K562 (cell line): ENCODE results near the gene YJEFN3. TPM values are rescaled to one million over a fixed set of nuclear protein-coding genes. Genes with fewer than 3 reads are reported as not detected.

Experiments used
- BRD4 ChIP-seq: fragments of 200-600 bp; sonication (generic); IDR thresholded peaks from 2 replicates; pipeline ENCODE4 v1.6.1; 2017; ENCODE audit warnings: inconsistent platforms
- FOSL1 ChIP-seq: fragments of 200-800 bp; sonication (Bioruptor generic); conservative IDR thresholded peaks from 2 replicates; pipeline ENCODE4 v1.6.1; 2016; ENCODE audit warnings: missing genetic modification characterization, missing compliant biosample characterization
- HDAC2 ChIP-seq: fragments of 450-650 bp; IDR thresholded peaks from 2 replicates; pipeline ENCODE4 v1.6.1; 2016; ENCODE audit warnings: mild to moderate bottlenecking
- IFI16 ChIP-seq: fragments of 250-450 bp; sonication (Bioruptor Pico); IDR thresholded peaks from 2 replicates; pipeline ENCODE4 v2.1.2; 2022; ENCODE audit warnings: mild to moderate bottlenecking, inconsistent platforms
- IRF2 ChIP-seq: sonication (generic); formaldehyde crosslinking; IDR thresholded peaks from 2 replicates; pipeline ENCODE4 v1.8.1; 2022; ENCODE audit warnings: mild to moderate bottlenecking, missing genetic modification reagents
- NR2C2 ChIP-seq, 2 experiments: fragments of 200-800 bp in 1 of 2; sonication (Bioruptor generic) in 1 of 2; sonication (generic) in 1 of 2; formaldehyde crosslinking in 1 of 2; IDR thresholded peaks; 2 replicates each; pipeline versions ENCODE4 v1.6.1 to v1.8.0; 2016 to 2022; ENCODE audit warnings: mild to moderate bottlenecking in 1 of 2, missing compliant biosample characterization in 1 of 2, missing genetic modification characterization in 1 of 2, missing genetic modification reagents in 1 of 2
- NR2F6 ChIP-seq: fragments of 450-650 bp; formaldehyde crosslinking; IDR thresholded peaks from 2 replicates; pipeline ENCODE4 v1.4.0; 2020; ENCODE audit warnings: mild to moderate bottlenecking
- ZNF134 ChIP-seq: fragments of 250-450 bp; sonication (Bioruptor Pico); conservative IDR thresholded peaks from 2 replicates; pipeline ENCODE4 v1.4.0; 2020
- ZNF197 ChIP-seq: fragments of 200-800 bp; sonication (Bioruptor generic); IDR thresholded peaks from 2 replicates; pipeline ENCODE4 v1.6.1; 2016; ENCODE audit warnings: low read depth, missing genetic modification characterization, missing compliant biosample characterization
- ZNF282 ChIP-seq: sonication (generic); formaldehyde crosslinking; IDR thresholded peaks from 2 replicates; pipeline ENCODE4 v1.8.1; 2023; ENCODE audit warnings: missing genetic modification reagents
- ZNF699 ChIP-seq: fragments of 250-450 bp; sonication (Bioruptor Pico); IDR thresholded peaks from 2 replicates; pipeline ENCODE4 v1.8.0; 2021; ENCODE audit warnings: mild to moderate bottlenecking, moderate library complexity; ENCODE audit not compliant: insufficient replicate concordance
- polyA plus RNA-seq, 8 experiments: library from polyadenylated mRNA; depleted of rRNA in 4 of 8; stranded (reverse) in 5 of 8; unstranded in 3 of 8; fragments of >200 nt; fragmentation: Nextera tagmentation in 2 of 8; fragmentation: Illumina TruSeq in 1 of 8; extraction: Ambion mirVana in 2 of 8; extraction: Trizol in 1 of 8; gene quantifications; 2 replicates each; pipeline versions ENCODE4 v1.2.1 to v1.2.3, GENCODE V29; 2011 to 2014; ENCODE audit warnings: inconsistent platforms in 1 of 8, missing spikeins in 1 of 8
- total RNA-seq, 7 experiments: library from RNA; depleted of rRNA in 6 of 7; stranded (reverse); fragments of >200 nt in 6 of 7; fragmentation: Illumina TruSeq in 2 of 7; extraction: Trizol in 2 of 7; gene quantifications; 2 replicates each; pipeline versions ENCODE4 v1.2.1 to v1.2.3, GENCODE V29; 2011 to 2021; ENCODE audit warnings: low replicate concordance in 1 of 7
- TF ChIP-seq, protein P1 (sequence below): sonication (generic); formaldehyde crosslinking; IDR thresholded peaks from 2 replicates; pipeline ENCODE4 v1.8.0; 2023; ENCODE audit warnings: mild to moderate bottlenecking, missing genetic modification reagents
- TF ChIP-seq, protein P2 (sequence below), 2 experiments: fragments of 450-650 bp; IDR thresholded peaks; 2 replicates each; pipeline ENCODE4 v1.6.1; 2016; ENCODE audit warnings: mild to moderate bottlenecking in 2 of 2, borderline replicate concordance in 1 of 2, low read depth in 1 of 2, moderate library complexity in 1 of 2
- TF ChIP-seq, protein P3 (sequence below): IDR thresholded peaks from 2 replicates; pipeline ENCODE4 v1.6.1; 2011; ENCODE audit not compliant: insufficient read length; ENCODE audit errors: extremely low read depth

YJEFN3 gene
- total and polyA plus RNA-seq, 9 of the 15 experiments (the other 6 are each of a cell fraction or from before 2014, with no cell fraction given): 0.04 to 5.8 (median 1.3) TPM; not detected in 1

DNA sequence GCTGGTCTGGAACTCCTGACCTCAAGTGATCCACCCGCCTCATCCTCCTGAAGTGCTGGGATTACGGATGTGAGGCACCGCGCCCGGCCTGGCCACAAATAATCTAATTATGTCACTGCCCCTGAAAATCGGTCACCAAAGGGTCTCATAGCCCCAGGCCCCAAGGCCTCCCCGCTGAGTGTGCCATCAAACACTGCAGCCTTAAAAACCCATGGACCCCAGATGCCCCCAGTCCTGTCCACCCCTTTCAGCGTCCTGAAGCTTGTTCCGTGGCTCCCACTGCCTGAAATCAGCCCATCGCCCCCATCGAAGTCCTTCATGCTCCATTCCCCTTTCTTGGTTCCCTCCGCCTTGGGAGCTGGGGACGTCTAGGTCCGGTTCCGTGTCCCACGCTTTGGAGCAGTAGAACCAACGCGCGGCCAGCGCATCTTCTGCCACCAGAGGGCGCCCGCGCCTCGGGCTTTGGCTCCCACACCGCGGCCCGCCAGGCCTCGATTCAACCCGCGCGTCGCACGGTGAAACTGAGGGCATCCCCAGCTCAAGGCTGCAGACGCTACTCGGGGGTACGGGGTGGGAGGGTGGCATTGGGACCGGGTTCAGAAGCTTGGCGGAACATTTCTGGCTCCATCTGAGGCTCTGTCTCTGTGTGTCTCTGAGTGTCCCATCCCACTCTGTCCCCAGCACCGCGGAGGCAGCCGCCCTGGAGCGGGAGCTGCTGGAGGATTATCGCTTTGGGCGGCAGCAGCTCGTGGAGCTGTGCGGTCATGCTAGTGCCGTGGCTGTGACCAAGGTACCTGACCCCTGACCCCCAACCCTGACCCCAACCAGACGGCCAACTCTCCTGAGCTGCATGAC is 3.5 kb downstream of the YJEFN3 start (continued):
- TF ChIP-seq, protein P1, sequence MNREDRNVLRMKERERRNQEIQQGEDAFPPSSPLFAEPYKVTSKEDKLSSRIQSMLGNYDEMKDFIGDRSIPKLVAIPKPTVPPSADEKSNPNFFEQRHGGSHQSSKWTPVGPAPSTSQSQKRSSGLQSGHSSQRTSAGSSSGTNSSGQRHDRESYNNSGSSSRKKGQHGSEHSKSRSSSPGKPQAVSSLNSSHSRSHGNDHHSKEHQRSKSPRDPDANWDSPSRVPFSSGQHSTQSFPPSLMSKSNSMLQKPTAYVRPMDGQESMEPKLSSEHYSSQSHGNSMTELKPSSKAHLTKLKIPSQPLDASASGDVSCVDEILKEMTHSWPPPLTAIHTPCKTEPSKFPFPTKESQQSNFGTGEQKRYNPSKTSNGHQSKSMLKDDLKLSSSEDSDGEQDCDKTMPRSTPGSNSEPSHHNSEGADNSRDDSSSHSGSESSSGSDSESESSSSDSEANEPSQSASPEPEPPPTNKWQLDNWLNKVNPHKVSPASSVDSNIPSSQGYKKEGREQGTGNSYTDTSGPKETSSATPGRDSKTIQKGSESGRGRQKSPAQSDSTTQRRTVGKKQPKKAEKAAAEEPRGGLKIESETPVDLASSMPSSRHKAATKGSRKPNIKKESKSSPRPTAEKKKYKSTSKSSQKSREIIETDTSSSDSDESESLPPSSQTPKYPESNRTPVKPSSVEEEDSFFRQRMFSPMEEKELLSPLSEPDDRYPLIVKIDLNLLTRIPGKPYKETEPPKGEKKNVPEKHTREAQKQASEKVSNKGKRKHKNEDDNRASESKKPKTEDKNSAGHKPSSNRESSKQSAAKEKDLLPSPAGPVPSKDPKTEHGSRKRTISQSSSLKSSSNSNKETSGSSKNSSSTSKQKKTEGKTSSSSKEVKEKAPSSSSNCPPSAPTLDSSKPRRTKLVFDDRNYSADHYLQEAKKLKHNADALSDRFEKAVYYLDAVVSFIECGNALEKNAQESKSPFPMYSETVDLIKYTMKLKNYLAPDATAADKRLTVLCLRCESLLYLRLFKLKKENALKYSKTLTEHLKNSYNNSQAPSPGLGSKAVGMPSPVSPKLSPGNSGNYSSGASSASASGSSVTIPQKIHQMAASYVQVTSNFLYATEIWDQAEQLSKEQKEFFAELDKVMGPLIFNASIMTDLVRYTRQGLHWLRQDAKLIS (CRISPR knock-in tag): no peak
- no peak for TF ChIP-seq FOSL1 (tag)
- TF ChIP-seq IRF2 (CRISPR knock-in tag): no peak
- TF ChIP-seq ZNF197 (CRISPR knock-in tag): no peak
- TF ChIP-seq, protein P2, sequence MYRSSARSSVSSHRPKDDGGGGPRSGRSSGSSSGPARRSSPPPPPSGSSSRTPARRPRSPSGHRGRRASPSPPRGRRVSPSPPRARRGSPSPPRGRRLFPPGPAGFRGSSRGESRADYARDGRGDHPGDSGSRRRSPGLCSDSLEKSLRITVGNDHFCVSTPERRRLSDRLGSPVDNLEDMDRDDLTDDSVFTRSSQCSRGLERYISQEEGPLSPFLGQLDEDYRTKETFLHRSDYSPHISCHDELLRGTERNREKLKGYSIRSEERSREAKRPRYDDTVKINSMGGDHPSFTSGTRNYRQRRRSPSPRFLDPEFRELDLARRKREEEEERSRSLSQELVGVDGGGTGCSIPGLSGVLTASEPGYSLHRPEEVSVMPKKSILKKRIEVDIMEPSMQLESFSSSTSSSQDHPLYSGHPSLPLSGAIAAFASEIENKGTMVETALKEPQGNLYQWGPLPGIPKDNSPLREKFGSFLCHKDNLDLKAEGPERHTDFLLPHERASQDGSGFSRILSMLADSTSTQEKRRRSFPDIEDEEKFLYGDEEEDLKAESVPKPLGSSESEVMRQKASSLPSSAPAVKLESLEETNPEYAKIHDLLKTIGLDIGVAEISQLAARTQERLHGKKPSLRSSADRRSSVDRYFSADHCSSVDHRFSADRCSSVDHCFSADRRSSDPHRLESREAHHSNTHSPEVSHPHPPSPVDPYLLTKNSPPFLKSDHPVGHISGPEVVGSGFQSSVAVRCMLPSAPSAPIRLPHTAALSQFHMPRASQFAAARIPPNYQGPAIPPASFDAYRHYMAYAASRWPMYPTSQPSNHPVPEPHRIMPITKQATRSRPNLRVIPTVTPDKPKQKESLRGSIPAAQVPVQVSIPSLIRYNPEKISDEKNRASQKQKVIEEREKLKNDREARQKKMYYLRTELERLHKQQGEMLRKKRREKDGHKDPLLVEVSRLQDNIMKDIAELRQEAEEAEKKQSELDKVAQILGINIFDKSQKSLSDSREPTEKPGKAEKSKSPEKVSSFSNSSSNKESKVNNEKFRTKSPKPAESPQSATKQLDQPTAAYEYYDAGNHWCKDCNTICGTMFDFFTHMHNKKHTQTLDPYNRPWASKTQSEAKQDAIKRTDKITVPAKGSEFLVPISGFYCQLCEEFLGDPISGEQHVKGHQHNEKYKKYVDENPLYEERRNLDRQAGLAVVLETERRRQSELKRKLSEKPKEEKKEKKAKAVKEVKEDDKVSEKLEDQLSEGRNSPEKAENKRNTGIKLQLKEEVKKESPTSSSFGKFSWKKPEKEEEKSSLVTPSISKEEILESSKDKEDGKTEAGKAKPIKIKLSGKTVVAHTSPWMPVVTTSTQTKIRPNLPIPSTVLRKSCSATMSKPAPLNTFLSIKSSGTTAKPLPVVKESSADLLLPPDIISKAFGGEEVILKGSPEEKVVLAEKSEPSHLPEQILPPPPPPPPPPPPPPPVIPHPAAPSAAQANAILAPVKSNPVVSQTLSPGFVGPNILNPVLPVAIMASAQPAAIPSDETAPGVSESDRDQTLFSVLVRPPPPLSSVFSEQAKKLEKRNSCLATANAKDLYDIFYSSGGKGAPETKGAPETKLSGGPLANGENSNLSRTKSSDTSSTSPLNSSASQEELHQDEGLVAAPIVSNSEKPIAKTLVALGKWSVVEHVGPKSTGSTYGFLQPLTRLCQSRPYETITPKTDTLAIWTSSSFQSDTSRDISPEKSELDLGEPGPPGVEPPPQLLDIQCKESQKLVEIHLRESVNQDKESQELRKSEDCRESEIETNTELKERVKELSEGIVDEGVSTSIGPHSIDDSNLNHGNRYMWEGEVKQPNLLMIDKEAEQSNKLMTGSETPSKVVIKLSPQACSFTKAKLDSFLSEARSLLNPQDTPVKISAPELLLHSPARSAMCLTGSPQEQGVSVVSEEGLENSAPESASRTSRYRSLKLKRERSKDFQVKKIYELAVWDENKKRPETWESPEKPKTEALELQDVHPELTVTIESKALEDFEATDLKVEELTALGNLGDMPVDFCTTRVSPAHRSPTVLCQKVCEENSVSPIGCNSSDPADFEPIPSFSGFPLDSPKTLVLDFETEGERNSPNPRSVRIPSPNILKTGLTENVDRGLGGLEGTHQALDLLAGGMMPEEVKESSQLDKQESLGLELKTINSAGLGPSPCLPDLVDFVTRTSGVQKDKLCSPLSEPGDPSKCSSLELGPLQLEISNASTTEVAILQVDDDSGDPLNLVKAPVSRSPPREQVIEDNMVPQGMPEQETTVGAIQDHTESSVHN (IDR thresholded peaks at IDR 0.05; ENCODE audit: borderline replicate concordance in 1 of 2, low read depth in 1 of 2): no peak
- TF ChIP-seq ZNF134 (CRISPR knock-in tag): no peak
- no peak; the same call in 1 of the 2 replicates for TF ChIP-seq NR2C2 (CRISPR knock-in tag; IDR thresholded peaks at IDR 0.05)
- TF ChIP-seq NR2C2 (tag; IDR thresholded peaks at IDR 0.05): peak; percentile 44; the same call in 1 of the 2 replicates
- TF ChIP-seq IFI16 (CRISPR knock-in tag): no peak
- TF ChIP-seq, protein P3, sequence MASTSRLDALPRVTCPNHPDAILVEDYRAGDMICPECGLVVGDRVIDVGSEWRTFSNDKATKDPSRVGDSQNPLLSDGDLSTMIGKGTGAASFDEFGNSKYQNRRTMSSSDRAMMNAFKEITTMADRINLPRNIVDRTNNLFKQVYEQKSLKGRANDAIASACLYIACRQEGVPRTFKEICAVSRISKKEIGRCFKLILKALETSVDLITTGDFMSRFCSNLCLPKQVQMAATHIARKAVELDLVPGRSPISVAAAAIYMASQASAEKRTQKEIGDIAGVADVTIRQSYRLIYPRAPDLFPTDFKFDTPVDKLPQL: no peak
- no peak for TF ChIP-seq NR2F6 (CRISPR knock-in tag)
- no peak for TF ChIP-seq BRD4
- TF ChIP-seq HDAC2: no peak
- TF ChIP-seq ZNF699 (CRISPR knock-in tag): no peak
- TF ChIP-seq ZNF282 (CRISPR knock-in tag): peak; percentile 9; the same call in 1 of the 2 replicates
